OCI-LY1 (cell line): Measurements from ENCODE around the gene UTP11.

Experiments
- H2AFZ ChIP-seq: fragments of 200-600 bp; sonication (generic), shearing (Covaris generic); 2 replicates; pipeline ENCODE4 v1.6.0; 2014; ENCODE audit warnings: antibody characterized with exemption, mild to moderate bottlenecking, low read length
- H3F3A ChIP-seq: fragments of 200-600 bp; sonication (generic), shearing (Covaris generic); 2 replicates; pipeline ENCODE4 v1.6.0; 2014; ENCODE audit warnings: mild to moderate bottlenecking, antibody characterized with exemption, low read length, moderate library complexity; ENCODE audit not compliant: insufficient read depth
- H3K27ac ChIP-seq: fragments of 200-600 bp; sonication (generic); 2 replicates; pipeline ENCODE4 v1.5.1; 2014; ENCODE audit warnings: low read length, mixed run types, mild to moderate bottlenecking, low read depth; ENCODE audit not compliant: poor library complexity, severe bottlenecking
- H3K27me3 ChIP-seq: fragments of 200-600 bp; sonication (generic); 2 replicates; pipeline ENCODE4 v1.6.0; 2014; ENCODE audit warnings: antibody characterized with exemption, mild to moderate bottlenecking, low read length, moderate library complexity; ENCODE audit not compliant: insufficient read depth
- H3K36me3 ChIP-seq: fragments of 200-600 bp; sonication (generic); 2 replicates; pipeline ENCODE4 v1.6.1; 2014; ENCODE audit warnings: mild to moderate bottlenecking, antibody characterized with exemption, low read length, moderate library complexity, mixed read lengths; ENCODE audit not compliant: insufficient read depth
- H3K4me1 ChIP-seq: fragments of 200-600 bp; sonication (generic); 2 replicates; pipeline ENCODE4 v1.5.1; 2014; ENCODE audit warnings: mild to moderate bottlenecking, low read length, moderate library complexity; ENCODE audit not compliant: insufficient read depth, severe bottlenecking
- H3K4me2 ChIP-seq: fragments of 200-600 bp; sonication (generic), shearing (Covaris generic); 2 replicates; pipeline ENCODE4 v1.6.1; 2014; ENCODE audit warnings: low read length
- H3K4me3 ChIP-seq: fragments of 200-600 bp; sonication (generic); 2 replicates; pipeline ENCODE4 v1.5.1; 2014; ENCODE audit warnings: low read length, low read depth, mild to moderate bottlenecking, mixed read lengths; ENCODE audit not compliant: poor library complexity, severe bottlenecking
- H3K79me2 ChIP-seq: fragments of 200-600 bp; shearing (Covaris generic); 2 replicates; pipeline ENCODE4 v1.6.1; 2016; ENCODE audit warnings: mixed run types, low read length, mixed read lengths; ENCODE audit not compliant: insufficient read depth
- H3K9ac ChIP-seq: fragments of 200-600 bp; sonication (generic), shearing (Covaris generic); 2 replicates; pipeline ENCODE4 v1.6.1; 2014; ENCODE audit warnings: mild to moderate bottlenecking, low read length, mixed read lengths
- H3K9me2 ChIP-seq: fragments of 200-600 bp; sonication (generic), shearing (Covaris generic); 2 replicates; pipeline ENCODE4 v1.6.1; 2014; ENCODE audit warnings: low read depth, mild to moderate bottlenecking, low read length, mixed read lengths
- H3K9me3 ChIP-seq: fragments of 200-600 bp; shearing (Covaris generic); 2 replicates; pipeline ENCODE4 v1.6.1; 2014; ENCODE audit warnings: low read length, mixed read lengths
- H4K20me1 ChIP-seq: fragments of 200-600 bp; sonication (generic), shearing (Covaris generic); 2 replicates; pipeline ENCODE4 v1.6.0; 2016; ENCODE audit warnings: mild to moderate bottlenecking, low read length; ENCODE audit not compliant: insufficient read depth
- EZH2 ChIP-seq: fragments of 200-600 bp; sonication (generic), shearing (Covaris generic); IDR thresholded peaks from 2 replicates; pipeline ENCODE4 v1.8.0; 2017; ENCODE audit warnings: borderline replicate concordance, mixed run types, mild to moderate bottlenecking, antibody characterized with exemption, low read length, moderate library complexity, mixed read lengths
- TF ChIP-seq, protein P1 (sequence below): fragments of 200-600 bp; sonication (generic), shearing (Covaris generic); IDR thresholded peaks from 2 replicates; pipeline ENCODE4 v1.5.1; 2017; ENCODE audit warnings: mild to moderate bottlenecking, antibody characterized with exemption, low read length, moderate library complexity, mixed read lengths

UTP11 gene

DNA sequence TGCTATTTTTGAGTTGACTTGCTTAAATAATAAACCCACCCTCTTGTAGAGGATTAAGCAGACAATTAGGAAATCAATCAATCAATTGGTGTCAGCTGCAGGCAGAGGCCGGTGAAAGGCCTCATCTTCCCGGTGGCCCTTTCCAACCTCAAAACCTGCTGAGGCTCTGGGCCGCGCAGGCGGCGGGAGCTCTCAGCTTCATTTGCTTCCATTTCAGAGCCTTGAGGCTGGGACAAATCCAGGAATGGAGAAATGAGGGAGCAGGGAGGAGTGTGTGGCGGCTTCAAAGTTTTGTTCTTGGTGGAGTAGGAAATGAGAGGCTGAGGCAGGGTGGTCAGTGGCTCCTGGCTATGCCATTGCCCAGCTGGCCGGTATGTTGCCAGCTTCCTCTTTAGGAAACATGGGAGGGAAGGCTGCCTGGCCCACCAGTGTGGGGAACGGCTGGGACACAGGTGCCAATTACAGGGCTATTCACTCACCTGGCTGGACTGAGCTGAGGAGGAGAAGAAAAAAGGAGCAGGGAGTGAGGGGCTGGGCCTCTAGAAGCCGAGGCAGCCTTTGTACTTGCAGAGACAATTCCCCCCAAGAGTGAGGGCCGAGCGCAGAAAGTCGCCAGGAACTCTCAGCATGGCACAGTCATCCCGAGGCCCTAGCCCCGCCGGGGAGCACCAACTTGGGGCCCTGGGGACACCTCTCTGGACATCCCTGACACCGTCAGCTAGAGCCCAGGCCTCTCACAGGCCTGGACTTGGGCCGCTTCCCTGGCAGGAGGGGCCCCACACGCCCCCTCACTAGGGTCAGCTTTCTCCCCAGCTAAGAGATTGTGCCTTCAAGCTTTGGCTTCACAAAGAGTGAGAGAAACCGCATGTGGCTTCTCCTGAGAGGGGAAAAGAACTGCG lies 29.7 kb downstream of the UTP11 start:
- Histone ChIP-seq H3K36me3 (no peaks in the 10 kb centered on the region), H4K20me1 (no peaks in the 10 kb centered on the region), H3K9me2 (no peaks in the 10 kb centered on the region), H3K27me3 (peaks cover 4% of the 10 kb centered on the region; the same call in 1 of the 2 replicates), H3K4me1 (peaks cover 3% of the 10 kb centered on the region), H3F3A (no peaks in the 10 kb centered on the region), H3K79me2 (no peaks in the 10 kb centered on the region), H3K27ac (no peak overlapping the region), H3K4me3 (no peak overlapping the region), H3K9ac (no peak overlapping the region), H3K4me2 (no peak overlapping the region), H3K9me3 (no peaks in the 10 kb centered on the region), H2AFZ (no peak overlapping the region)
- TF ChIP-seq, protein P1, sequence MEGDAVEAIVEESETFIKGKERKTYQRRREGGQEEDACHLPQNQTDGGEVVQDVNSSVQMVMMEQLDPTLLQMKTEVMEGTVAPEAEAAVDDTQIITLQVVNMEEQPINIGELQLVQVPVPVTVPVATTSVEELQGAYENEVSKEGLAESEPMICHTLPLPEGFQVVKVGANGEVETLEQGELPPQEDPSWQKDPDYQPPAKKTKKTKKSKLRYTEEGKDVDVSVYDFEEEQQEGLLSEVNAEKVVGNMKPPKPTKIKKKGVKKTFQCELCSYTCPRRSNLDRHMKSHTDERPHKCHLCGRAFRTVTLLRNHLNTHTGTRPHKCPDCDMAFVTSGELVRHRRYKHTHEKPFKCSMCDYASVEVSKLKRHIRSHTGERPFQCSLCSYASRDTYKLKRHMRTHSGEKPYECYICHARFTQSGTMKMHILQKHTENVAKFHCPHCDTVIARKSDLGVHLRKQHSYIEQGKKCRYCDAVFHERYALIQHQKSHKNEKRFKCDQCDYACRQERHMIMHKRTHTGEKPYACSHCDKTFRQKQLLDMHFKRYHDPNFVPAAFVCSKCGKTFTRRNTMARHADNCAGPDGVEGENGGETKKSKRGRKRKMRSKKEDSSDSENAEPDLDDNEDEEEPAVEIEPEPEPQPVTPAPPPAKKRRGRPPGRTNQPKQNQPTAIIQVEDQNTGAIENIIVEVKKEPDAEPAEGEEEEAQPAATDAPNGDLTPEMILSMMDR = no peak
- no peak for TF ChIP-seq EZH2

DNA sequence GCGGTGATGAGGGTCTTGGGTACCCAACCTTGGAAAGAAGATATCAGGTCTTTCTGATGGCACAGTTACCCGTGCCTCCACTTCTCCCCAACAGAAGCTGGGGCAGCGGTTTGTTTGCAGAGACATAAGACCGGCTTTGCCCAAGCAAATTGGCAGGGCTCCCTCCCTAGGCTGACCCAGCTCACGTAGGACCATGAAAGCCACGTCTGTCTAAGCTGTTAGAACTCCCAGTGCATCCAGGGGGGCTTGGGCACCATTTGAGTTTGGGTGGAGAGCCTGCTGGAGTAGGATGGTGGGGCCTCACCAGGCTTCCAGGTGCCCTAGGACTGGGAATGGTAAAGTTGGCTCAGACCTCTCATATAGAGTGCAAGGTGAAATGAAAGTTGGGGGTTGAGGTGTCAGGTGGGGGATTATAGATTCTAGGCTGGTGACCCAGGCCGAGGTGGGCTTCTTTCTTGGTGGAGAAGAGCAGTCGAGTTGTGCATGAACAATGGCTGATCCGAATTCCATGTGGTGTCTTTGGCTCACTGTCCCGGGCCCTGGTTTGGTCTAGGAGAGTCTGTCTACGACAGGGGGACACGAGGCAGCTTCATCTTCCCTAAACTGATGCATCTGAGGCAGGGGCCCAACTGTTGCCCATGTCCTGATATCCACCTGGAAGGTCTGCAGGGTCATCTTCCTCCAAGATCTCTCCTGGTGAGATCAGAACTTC lies 30.7 kb downstream of the UTP11 start:
- Histone ChIP-seq H3K9ac (no peak overlapping the region), H3K9me2 (no peaks in the 10 kb centered on the region), H3K4me2 (no peak overlapping the region), H3F3A (no peaks in the 10 kb centered on the region), H3K36me3 (no peaks in the 10 kb centered on the region), H3K79me2 (no peaks in the 10 kb centered on the region), H4K20me1 (no peaks in the 10 kb centered on the region), H3K27ac (no peak overlapping the region), H3K4me3 (no peak overlapping the region), H3K27me3 (peaks cover 4% of the 10 kb centered on the region; the same call in 1 of the 2 replicates), H3K4me1 (peaks cover 3% of the 10 kb centered on the region), H2AFZ (no peak overlapping the region), H3K9me3 (no peaks in the 10 kb centered on the region)
- no peak for TF ChIP-seq EZH2
- TF ChIP-seq, protein P1 = no peak

DNA sequence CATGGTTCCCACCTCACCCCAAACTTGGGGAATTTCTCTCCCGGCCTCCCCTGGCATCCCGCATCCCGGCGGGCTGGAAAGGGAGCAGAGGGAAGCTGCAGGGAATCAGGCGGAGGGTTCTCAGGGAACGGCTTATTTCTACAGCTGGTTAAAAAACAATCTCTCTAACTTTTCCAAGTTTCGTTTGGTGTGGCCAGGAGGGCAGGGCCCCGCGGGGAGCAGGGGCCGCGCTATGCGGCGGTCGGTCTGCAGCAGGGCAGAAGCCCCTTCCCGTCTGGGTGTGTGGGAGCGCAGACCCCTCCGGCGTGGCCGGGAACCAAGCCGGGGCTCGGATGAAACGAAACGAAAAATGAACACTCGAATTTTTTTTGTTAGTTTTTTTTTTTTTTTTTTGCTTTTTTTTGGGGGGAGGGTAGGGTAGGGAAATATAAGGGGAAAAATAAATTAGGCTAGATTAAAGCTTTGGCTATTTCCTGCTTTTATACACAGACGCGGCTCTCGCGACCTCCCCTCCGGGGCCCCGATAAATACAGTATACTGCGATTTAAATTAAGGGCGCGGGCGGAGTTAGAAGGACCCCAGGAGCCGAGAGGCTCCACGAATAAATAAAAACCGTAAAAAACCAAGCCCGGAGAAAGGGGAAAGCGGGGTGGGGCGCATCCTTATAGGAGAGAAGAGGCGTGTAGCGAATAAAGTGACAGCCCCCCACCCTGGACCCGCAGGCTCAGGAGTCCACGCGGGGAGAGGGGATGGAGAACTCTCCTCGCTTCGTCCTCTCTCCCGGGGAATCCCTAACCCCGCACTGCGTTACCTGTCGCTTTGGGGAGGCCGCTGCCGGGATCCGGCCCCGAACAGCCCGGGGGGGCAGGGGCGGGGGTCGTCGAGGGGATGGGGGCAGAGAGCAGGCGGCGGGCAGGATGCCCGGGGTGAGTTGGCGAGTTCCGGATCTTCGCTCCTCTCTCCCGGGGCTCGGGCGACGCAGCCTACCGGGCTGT lies 32.0 kb downstream of the UTP11 start:
- no peak overlapping the region for H3K27ac ChIP-seq
- no peak overlapping the region for H3K4me2 ChIP-seq
- H2AFZ ChIP-seq = no peak overlapping the region
- peaks cover 3% of the 10 kb centered on the region for H3K4me1 ChIP-seq
- no peaks in the 10 kb centered on the region for H3K9me2 ChIP-seq
- peaks cover 4% of the 10 kb centered on the region; the same call in 1 of the 2 replicates for H3K27me3 ChIP-seq
- TF ChIP-seq, protein P1 = no peak
- peak; percentile 24; the same call in 1 of the 2 replicates for TF ChIP-seq EZH2
- H3F3A ChIP-seq = no peaks in the 10 kb centered on the region
- H3K79me2 ChIP-seq = no peaks in the 10 kb centered on the region
- H3K9ac ChIP-seq = no peak overlapping the region
- H3K4me3 ChIP-seq = no peak overlapping the region
- H3K9me3 ChIP-seq = no peaks in the 10 kb centered on the region
- no peaks in the 10 kb centered on the region for H4K20me1 ChIP-seq
- H3K36me3 ChIP-seq = no peaks in the 10 kb centered on the region
